HCT116 (cell line): Measurements from ENCODE around the gene UNKL. TPM values are rescaled to one million over a fixed set of nuclear protein-coding genes. Genes with fewer than 3 reads are reported as not detected.

Experiments
- ATAC-seq: fragments of 200-7000 bp; cut with Tn5 transposase; 2 replicates; pipeline ENCODE4 v1.9.1; 2020; ENCODE audit warnings: mild to moderate bottlenecking, moderate library complexity
- BruUV-seq: library from RNA; stranded (reverse); fragments of 400-500 nt; replicated peaks from 2 replicates; lab custom pipeline; 2021; lab: Mats Ljungman, UMichigan
- CTCF ChIA-PET: fragments of 300-600 bp; sonication (Branson Sonifier 250); formaldehyde crosslinking; loops from one replicate; lab custom pipeline; 2021; ENCODE audit warnings: antibody characterized with exemption; lab: Charles Lee
- POLR2A ChIA-PET: fragments of 300-600, 350-600 bp; sonication (Branson Sonifier 250); formaldehyde crosslinking; loops from one replicate; lab custom pipeline; 2021; ENCODE audit warnings: antibody characterized with exemption; lab: Charles Lee
- RAD21 ChIA-PET, 2 experiments: fragments of 300-600 bp; sonication (Branson Sonifier 250); formaldehyde crosslinking; loops; one replicate each; lab custom pipeline; 2023; ENCODE audit warnings: low total read pairs in 2 of 2; ENCODE audit not compliant: uncharacterized antibody in 2 of 2, unreplicated experiment in 2 of 2, low non-redundant PET in 1 of 2; lab: Charles Lee
- DNase-seq: peaks from one replicate; pipeline ENCODE4 v3.0.0-alpha.2; 2010; ENCODE audit warnings: low read depth, low spot score
- H2AFZ ChIP-seq: fragments of 200-600 bp; shearing (Covaris generic), sonication (generic); 2 replicates; pipeline ENCODE4 v1.6.1; 2017; ENCODE audit warnings: low read depth, mixed run types, mixed read lengths, antibody characterized with exemption, low read length; ENCODE audit not compliant: poor library complexity, severe bottlenecking
- H3K27ac ChIP-seq: 2 replicates; pipeline ENCODE4 v1.5.1; 2012; ENCODE audit warnings: low read depth, low read length
- H3K27me3 ChIP-seq: fragments of 200-600 bp; sonication (generic); 2 replicates; pipeline ENCODE4 v1.6.1; 2016; ENCODE audit warnings: mixed run types, low read length, mixed read lengths; ENCODE audit not compliant: insufficient read depth
- H3K36me3 ChIP-seq, 2 experiments: fragments of 200-500 bp in 1 of 2; fragments of 200-600 bp in 1 of 2; sonication (Bioruptor generic) in 1 of 2; sonication (generic) in 1 of 2; 2 replicates each; pipeline versions ENCODE4 v1.5.1 to v1.6.1; 2014 to 2016; ENCODE audit warnings: low read length in 2 of 2, inconsistent platforms in 1 of 2, mixed read lengths in 1 of 2, mixed run types in 1 of 2; ENCODE audit not compliant: insufficient read depth in 2 of 2, control insufficient read depth in 1 of 2
- H3K4me1 ChIP-seq, 2 experiments: fragments of 200-600 bp in 1 of 2; sonication (generic) in 1 of 2; 2 replicates each; pipeline versions ENCODE4 v1.5.1 to v1.6.1; 2012 to 2017; ENCODE audit warnings: low read length in 2 of 2, inconsistent platforms in 1 of 2, mild to moderate bottlenecking in 1 of 2, mixed read lengths in 1 of 2, mixed run types in 1 of 2, moderate library complexity in 1 of 2; ENCODE audit not compliant: insufficient read depth in 2 of 2, control insufficient read depth in 1 of 2
- H3K4me2 ChIP-seq: fragments of 200-600 bp; sonication (generic); 2 replicates; pipeline ENCODE4 v1.6.1; 2017; ENCODE audit warnings: mixed run types, low read length, mixed read lengths
- H3K4me3 ChIP-seq, 2 experiments: fragments of 200-600 bp in 1 of 2; sonication (generic) in 1 of 2; replicated peaks in 1 of 2; 2 replicates each; pipeline ENCODE4 v1.5.1; 2011 to 2016; ENCODE audit warnings: low read length in 2 of 2, control low read depth in 1 of 2, low read depth in 1 of 2, mild to moderate bottlenecking in 1 of 2, mixed read lengths in 1 of 2, mixed run types in 1 of 2
- H3K79me2 ChIP-seq: fragments of 200-600 bp; sonication (generic); 2 replicates; pipeline ENCODE4 v1.6.1; 2017; ENCODE audit warnings: mild to moderate bottlenecking, mixed run types, low read length, moderate library complexity, mixed read lengths; ENCODE audit not compliant: insufficient read depth
- H3K9ac ChIP-seq: fragments of 200-600 bp; sonication (generic); 2 replicates; pipeline ENCODE4 v1.6.1; 2016; ENCODE audit warnings: low read length, mixed read lengths
- H3K9me2 ChIP-seq: fragments of 200-600 bp; sonication (generic), shearing (Covaris generic); 2 replicates; pipeline ENCODE4 v1.6.1; 2017; ENCODE audit warnings: mixed run types, mild to moderate bottlenecking, moderate library complexity; ENCODE audit not compliant: insufficient read depth
- H3K9me3 ChIP-seq, 2 experiments: fragments of 200-500 bp in 1 of 2; fragments of 200-600 bp in 1 of 2; sonication (Bioruptor generic) in 1 of 2; sonication (generic) in 1 of 2; 2 replicates each; pipeline ENCODE4 v1.6.1; 2014 to 2017; ENCODE audit warnings: low read length in 2 of 2, mixed read lengths in 2 of 2, inconsistent platforms in 1 of 2, low read depth in 1 of 2, mild to moderate bottlenecking in 1 of 2, mixed run types in 1 of 2, moderate library complexity in 1 of 2; ENCODE audit not compliant: control insufficient read depth in 1 of 2, insufficient read depth in 1 of 2
- H4K20me1 ChIP-seq: fragments of 200-600 bp; sonication (generic), shearing (Covaris generic); 2 replicates; pipeline ENCODE4 v1.6.1; 2017; ENCODE audit warnings: mixed run types, mild to moderate bottlenecking, moderate library complexity; ENCODE audit not compliant: insufficient read depth
- CBX3 ChIP-seq: IDR thresholded peaks from 2 replicates; pipeline ENCODE4 v1.6.1; 2012; ENCODE audit warnings: low read depth
- CEBPB ChIP-seq: IDR thresholded peaks from 2 replicates; pipeline ENCODE4 v1.6.1; 2012; ENCODE audit warnings: low read depth
- JUND ChIP-seq: IDR thresholded peaks from 2 replicates; pipeline ENCODE4 v1.6.1; 2012
- RAD21 ChIP-seq: IDR thresholded peaks from 2 replicates; pipeline ENCODE4 v1.6.1; 2012; ENCODE audit warnings: low read depth, mild to moderate bottlenecking
- SIN3A ChIP-seq: IDR thresholded peaks from 2 replicates; pipeline ENCODE4 v1.6.1; 2012; ENCODE audit warnings: low read depth
- TCF7L2 ChIP-seq: IDR thresholded peaks from 2 replicates; pipeline ENCODE4 v1.7.0; 2011; ENCODE audit warnings: borderline replicate concordance, inconsistent platforms; ENCODE audit not compliant: insufficient read depth, insufficient read length; ENCODE audit errors: extremely low read depth
- ZBTB33 ChIP-seq: IDR thresholded peaks from 2 replicates; pipeline ENCODE4 v1.6.1; 2011; ENCODE audit warnings: mild to moderate bottlenecking, low read length, moderate library complexity; ENCODE audit not compliant: insufficient replicate concordance; ENCODE audit errors: extremely low read depth
- ZNF274 ChIP-seq: fragments of 200-500 bp; sonication (Bioruptor generic); IDR thresholded peaks from 2 replicates; pipeline ENCODE4 v1.6.1; 2014; ENCODE audit warnings: mild to moderate bottlenecking, low read depth, low read length, inconsistent platforms
- intact Hi-C: fragments of 100-400 bp; cut with micrococcal nuclease; formaldehyde crosslinking; loops from 2 replicates; pipeline ENCODE4 v1.10.0; 2022
- total RNA-seq: library from RNA; stranded (reverse); gene quantifications from one replicate; pipeline ENCODE4 v1.2.1, GENCODE V29; 2021; ENCODE audit not compliant: unreplicated experiment

Gene UNKL
- total RNA-seq, 1 experiment from 2014 or later: 24.9 TPM

DNA sequence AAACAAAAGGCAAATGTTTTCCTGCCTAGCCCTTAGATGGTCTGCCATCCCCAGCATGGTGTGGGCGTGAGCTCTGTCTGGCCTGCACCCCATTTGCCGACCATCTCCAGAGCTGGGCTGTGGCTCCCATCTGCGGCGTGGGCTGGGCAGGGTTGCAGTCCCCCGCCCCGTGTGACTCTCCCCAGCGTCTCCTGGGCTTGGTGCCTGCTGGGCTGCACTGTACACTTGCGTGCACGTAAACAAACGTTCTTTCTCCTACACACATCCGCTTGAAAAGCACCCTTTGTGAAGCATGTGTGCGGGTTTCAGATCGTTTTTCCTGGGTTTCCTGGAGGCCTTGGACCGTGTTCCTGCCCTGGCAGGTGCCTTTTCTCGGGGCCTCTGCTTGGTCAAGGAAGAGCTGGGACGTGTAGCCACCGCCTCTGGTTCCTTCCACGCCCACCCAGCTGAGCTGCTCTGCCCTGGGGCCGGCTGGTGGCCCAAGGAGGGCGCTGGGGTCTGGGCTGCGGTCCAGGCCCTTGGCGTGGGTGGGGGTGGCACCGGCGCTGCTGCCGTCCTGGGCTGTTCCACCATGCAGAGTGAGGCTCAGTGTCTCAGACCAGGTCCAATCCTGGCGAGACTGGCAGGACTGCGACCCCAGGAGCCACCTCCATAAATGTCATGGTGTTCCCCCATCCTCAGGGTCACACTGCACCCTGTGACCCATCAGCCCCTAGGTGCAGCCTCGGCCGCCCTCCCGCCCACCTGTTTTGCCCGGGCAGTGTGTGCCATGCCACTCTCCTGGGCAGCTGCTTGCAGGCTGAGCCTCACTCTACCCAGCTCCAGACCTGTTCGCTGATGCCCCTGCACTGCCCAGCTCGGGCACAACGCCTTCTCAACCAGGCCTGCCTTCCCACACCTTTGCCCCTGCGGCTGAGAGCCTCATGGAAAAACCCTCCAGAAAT, 90.9 kb downstream of the UNKL start:
- BruUV-seq: no TSS peak
- ChIA-PET RAD21 (no interaction called here), CTCF (no interaction called here), POLR2A (no interaction called here)
- no peak for DNase-seq
- TF ChIP-seq TCF7L2: no peak
- no peak for TF ChIP-seq CEBPB
- no peak for TF ChIP-seq CBX3
- no peak for TF ChIP-seq ZNF274
- TF ChIP-seq RAD21: no peak
- TF ChIP-seq JUND: no peak
- no peak for TF ChIP-seq SIN3A
- no peak for TF ChIP-seq ZBTB33
- H3K9me2 ChIP-seq: no peaks in the 10 kb centered on the region
- H4K20me1 ChIP-seq: peaks cover 4% of the 10 kb centered on the region; the same call in 1 of the 2 replicates
- H3K36me3 ChIP-seq: peaks cover 26 to 31% of the 10 kb centered on the region in 2 experiments
- H3K4me1 ChIP-seq: no peaks in the 10 kb centered on the region
- no peak overlapping the region for H3K9ac ChIP-seq
- no peaks in the 10 kb centered on the region for H3K27me3 ChIP-seq
- H2AFZ ChIP-seq: no peak overlapping the region
- H3K27ac ChIP-seq: no peak overlapping the region
- intact Hi-C loops: no loop called here
- peaks cover 16% of the 10 kb centered on the region for H3K79me2 ChIP-seq
- no peak for ATAC-seq
- no peak overlapping the region for H3K4me2 ChIP-seq
- H3K9me3 ChIP-seq: no peaks in the 10 kb centered on the region
- no peak overlapping the region for H3K4me3 ChIP-seq
